HG03354 (cell line): Measurements from ENCODE around the gene DDB1.
A peak's percentile ranks its signal among the peaks of the same experiment; 100 is the strongest.

Experiments
- ATAC-seq: cut with Tn5 transposase; IDR thresholded peaks from one replicate; pipeline ENCODE4 v1.9.1; 2021; ENCODE audit warnings: mild to moderate bottlenecking; ENCODE audit not compliant: unreplicated experiment, poor library complexity, severe bottlenecking

Gene DDB1

DNA sequence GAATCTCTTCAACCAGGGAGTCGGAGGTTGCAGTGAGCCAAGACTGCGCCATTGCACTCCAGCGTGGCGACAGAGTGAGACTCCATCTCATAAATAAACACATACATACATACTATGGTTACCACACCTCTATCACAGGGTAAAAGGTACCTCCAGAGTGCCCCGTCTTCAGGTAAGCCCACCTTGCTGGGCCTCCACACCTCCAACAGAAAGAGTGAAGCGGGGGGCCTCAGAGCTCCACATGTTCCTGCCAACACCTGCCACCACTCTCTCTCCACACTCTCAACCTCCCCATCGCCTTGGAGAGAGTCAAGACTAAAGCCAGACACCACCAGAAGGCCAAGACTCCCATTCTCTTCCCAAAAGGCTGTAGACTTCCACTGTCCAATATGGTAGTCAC is 27.5 kb downstream of the DDB1 start:
- ATAC-seq = no peak

GRCh38 chr11:61303725-61304124 is 29.2 kb downstream of the DDB1 start:
- ATAC-seq = no peak

GRCh38 chr11:61302550-61302949 is 30.4 kb downstream of the DDB1 start:
- no peak for ATAC-seq

GRCh38 chr11:61298663-61299244 is 34.2 kb downstream of the DDB1 start:
- no peak for ATAC-seq

DNA sequence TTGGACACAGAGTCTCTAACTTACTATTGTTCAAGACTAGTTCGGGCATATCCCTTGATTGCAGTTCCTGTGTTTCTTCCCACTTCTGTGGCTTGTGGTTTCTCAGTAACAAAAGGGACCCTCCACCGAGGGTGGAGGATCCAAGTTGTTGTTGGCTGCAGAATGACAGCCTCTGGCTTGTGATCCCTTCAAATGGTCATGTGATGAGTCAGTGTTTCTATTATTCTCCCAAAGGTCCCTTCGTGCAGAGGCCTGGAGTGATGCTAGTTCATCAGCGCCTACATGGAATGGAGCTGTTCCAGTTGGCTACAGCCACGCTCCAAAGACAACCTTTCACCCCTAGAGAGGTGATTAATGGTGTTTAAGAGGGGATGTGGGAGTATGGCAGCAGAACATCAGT is 35.2 kb downstream of the DDB1 start:
- no peak for ATAC-seq

- ATAC-seq = no peak
Measured at GRCh38 chr11:61297341-61297740, 35.6 kb downstream of the DDB1 start.

DNA sequence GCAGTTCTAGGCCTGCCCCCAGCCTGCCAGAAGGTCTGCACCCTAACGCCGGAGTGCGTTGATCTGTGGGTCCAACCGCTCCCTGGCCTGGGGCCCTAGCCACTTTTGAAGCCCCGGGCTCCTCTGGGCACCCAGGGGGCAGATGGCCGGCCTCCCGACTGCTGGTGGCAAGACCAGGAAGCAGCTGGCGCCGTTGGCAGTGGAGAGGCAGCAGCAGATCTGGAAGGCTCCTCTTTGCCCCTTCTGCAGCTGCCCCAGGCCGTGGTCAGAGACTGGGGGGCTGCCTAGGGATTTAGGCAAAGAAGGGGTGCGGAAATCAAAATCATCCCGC is 37.3 kb downstream of the DDB1 start:
- no peak for ATAC-seq

DNA sequence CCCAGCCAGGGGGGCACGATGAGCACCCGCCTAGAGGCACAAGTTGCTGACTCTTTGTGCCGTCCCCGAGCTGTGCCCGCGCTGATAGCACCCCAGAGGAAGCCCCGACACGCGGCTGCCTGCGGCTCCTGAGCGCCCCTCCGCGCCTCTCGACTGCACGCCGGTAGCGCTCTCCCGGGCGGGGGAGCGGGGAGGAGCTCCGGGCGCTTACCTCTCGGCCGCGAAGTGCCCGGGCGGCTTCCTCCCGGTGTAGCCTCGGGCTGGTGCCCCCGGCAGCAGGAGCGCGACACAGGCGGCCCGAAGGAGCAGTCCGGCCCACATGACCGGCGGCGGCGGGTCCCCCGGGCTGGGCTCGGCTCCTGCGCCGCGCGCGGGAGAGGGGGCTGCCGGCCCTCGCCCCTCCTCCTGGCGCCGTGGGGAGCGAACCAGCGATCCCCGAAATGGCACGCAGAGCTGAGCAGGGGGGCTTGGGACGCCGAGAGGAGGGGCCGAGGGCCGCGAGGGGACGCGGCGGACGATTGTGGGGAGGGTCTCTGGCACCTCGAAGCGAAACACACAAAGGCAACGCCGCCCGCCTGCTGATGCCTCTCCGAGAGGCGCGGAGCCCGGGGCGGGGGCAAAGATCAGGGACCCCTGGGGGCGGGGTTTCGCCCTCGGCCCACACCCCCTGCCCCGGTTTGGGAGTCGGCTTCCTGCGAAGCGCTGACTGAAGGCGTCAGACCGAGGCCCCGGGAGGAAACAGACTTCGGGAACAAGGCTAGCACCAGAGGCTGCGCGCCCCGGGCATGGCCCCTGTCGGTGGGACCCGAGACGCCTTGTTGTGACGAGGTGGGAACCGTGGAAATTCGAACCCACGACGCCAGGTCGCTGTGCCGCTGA is 37.9 kb downstream of the DDB1 start, which contains the start of gene VWCE:
TSS of gene VWCE (minus strand) at position 600 of the 879 bp plus-strand sequence. CDS start at position 321, 279 bp downstream.
- ATAC-seq = peak; percentile 80

DNA sequence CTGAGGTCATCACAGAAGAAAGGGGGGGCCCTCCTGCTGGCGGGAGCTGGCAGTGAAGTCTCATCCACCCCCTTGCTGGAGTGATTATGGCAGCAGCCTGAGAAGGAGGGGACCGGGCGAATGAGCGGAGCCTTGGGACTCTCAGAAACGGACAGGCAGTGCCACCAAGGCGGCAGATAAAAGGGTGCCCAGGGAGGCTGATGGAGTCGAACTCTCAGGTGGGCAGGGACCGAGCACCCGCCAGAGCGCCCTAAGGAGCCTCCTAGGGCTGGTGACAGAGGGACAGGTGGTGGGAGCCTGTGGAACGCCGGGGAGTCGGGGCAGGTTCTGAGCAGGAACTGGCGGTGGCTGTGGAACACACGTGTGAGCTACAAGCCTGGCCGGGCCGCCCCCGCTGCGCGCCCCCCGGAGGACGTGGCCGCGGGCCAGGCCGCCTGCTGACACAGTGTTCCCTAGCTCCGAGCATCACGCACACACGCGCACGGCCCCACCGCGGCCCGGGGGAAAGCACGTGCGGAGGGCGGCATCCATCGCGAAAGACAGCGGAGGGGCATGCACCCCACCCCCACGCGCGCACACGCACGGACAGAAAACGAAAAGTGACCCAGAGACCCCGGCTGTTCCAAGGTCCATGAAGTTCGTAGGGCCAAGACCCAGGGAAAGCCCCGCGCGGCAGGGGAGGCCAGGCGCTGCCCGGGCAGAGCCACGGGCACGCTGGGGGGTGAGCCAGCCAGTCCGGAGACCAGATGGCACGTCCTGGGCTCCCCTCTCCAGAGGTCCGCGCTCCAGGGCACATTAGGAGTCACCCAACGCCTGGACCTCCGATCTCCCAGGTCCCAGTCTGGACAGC is 38.8 kb downstream of the DDB1 start:
- ATAC-seq = peak; percentile 39

- ATAC-seq = no peak
Measured at GRCh38 chr11:61292356-61292755, 40.5 kb downstream of the DDB1 start.

DNA sequence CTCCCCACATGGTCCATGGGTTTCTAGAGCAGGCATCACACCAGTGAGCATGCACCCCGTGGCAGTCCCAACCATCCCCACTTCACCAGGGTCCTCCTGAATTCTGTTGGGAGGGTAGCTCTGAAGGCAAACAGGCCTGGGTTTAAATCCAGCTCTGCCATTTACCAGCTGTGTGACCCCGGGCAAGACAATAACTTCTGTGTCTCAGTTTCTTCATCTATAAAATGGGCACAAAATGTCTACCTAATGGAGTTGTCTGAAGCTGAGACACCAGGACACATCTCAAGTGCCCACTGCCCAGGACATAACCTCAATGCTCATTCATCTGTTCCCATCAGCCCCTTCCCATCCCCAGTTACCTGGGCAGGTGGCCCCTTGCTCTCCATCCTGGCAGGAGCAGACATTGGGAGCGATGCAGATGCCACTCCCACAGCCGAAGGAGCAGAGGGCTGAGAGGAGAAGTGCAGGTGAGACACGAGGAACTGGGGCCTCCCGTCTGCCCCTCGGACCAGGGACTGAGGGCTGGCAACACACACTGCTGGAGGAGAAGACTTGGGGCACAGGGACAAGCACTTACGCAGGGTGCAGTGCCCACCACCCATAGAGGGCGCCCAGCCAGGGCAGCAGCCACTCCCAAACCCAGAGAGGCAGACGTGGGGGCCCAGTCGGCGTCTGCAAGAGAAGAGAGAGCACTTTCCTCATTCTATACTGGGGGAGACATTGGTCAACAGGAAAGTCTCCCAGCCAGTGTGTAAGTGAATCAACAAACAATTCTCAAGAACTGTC is 41.8 kb downstream of the DDB1 start:
- ATAC-seq = no peak

DNA sequence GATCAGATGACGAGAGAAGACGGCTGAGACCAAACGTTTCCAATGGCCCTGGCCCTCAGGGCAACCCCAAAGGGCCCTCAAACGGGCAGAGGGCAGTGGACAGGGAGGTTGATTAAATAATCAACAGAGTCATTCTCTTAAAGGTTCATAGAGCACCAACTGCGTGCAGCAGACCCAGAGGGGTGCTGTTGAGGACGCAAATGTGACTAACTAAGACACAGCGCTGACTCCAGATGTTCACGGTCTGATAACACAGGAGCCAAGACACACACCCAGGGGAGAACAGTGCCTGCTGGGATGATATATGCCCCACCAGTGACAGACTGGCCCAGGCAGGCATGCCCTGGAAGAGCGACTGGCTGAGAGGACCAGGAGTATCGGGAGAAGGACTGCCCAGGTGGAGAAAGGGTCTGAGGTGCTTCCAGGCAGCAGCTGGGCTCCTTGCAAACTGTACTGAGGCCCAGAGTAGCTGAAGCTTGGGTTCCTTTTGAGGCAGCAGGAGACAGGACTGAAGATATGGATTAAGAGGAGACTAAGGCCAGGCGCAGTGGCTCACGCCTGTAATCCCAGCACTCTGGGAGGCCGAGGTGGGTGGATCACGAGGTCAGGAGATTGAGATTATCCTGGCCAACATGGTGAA is 45.4 kb downstream of the DDB1 start:
- no peak for ATAC-seq

GRCh38 chr11:61283613-61284012 is 49.3 kb downstream of the DDB1 start:
- ATAC-seq = no peak

GRCh38 chr11:61281581-61282250 is 51.2 kb downstream of the DDB1 start:
- no peak for ATAC-seq

- no peak for ATAC-seq
Measured at GRCh38 chr11:61280883-61281580, 51.9 kb downstream of the DDB1 start.

GRCh38 chr11:61279934-61280659 is 52.8 kb downstream of the DDB1 start:
- no peak for ATAC-seq

DNA sequence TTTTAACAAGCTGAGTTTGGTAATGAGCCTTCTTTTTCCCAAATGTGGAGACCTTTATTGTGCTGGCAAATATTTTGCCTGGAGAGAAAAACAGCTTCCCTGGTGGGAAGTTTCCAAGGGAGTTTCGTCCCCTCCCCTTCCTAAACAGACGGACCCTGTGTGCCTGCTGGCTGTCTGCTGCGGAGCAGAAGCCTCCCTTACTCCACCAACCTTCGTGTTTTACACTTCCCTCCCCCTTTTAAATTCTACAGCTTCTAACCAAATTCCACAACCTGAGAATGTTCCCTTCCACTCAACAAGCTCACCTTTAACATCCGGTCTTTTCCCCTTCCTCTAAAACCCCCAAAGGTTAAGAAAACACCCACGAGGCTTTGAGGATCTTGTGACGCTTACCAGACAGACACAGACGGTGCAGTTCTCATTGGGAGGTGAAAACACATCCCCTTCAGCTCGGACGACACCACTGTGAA is 54.9 kb downstream of the DDB1 start:
- no peak for ATAC-seq
